ENCODE data around the gene WDR47. TPM values are rescaled to one million over a fixed set of nuclear protein-coding genes. Genes with fewer than 3 reads are reported as not detected.

Gene WDR47
- total RNA-seq, 1 experiment from 2014 or later = 9.3 TPM

DNA sequence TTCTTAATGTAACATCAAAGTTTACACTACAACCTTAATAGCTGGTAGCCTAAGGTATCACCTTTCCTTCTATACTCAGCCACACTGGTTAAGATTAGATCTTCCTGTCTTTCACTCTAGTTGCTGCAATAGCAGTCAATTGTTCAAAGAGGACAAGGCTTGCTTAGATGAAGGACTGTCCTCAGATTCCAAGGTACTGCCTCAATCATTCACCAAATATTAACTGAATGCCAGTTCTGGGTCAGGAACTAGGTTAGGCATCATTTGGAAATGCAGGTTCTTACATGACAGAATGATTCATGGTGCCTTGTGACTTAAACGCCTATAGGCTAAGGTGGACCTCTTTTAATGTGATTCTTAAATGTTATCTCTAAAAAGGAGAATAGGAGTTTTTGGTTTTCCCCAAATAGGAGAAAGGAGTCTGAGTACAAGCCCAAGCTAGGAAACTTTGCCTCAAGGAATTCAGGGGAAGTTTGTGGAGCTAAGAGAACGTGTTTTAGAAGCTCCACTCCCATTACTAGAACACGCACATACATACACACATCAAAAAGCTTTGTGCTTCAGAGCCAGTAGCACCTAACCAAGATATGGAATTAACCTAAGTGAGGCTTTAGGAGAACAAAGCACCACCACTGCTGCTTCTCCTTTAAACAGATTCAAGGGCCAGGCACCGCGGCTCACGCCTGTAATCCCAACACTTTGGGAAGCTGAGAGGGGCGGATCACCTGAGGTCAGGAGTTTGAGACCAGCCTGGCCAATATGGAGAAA is 8.5 kb upstream of the WDR47 start:
- intact Hi-C loops (cut with micrococcal nuclease) = no loop called here
- no peaks in the 10 kb centered on the region for H3K4me1 ChIP-seq (ENCODE audit: control insufficient read depth in 1 of 2, insufficient read depth in 2 of 2, low read length in 2 of 2)
- BruUV-seq (replicated peaks) = no TSS peak
- H4K20me1 ChIP-seq (ENCODE audit: insufficient read depth) = no peaks in the 10 kb centered on the region
- H2AFZ ChIP-seq (ENCODE audit: low read depth, low read length, poor library complexity, severe bottlenecking) = no peak overlapping the region
- H3K36me3 ChIP-seq (ENCODE audit: control insufficient read depth in 1 of 2, insufficient read depth in 2 of 2, low read length in 2 of 2) = no peaks in the 10 kb centered on the region
- DNase-seq (ENCODE audit: low read depth, low spot score) (no peak), ATAC-seq (no peak)
- no peaks in the 10 kb centered on the region for H3K9me2 ChIP-seq (ENCODE audit: insufficient read depth)
- TF ChIP-seq ATF3 (IDR thresholded peaks at IDR 0.05) (no peak), EGR1 (IDR thresholded peaks at IDR 0.05; ENCODE audit: low read depth) (no peak), FOSL1 (IDR thresholded peaks at IDR 0.05; ENCODE audit: low read depth) (no peak), YY1 (IDR thresholded peaks at IDR 0.05; ENCODE audit: extremely low read depth, insufficient replicate concordance, low read depth, low read length) (no peak), CEBPB (IDR thresholded peaks at IDR 0.05; ENCODE audit: low read depth) (no peak), RAD21 (IDR thresholded peaks at IDR 0.05; ENCODE audit: low read depth) (no peak), EZH2 (IDR thresholded peaks at IDR 0.05) (no peak), EZH2phosphoT487 (IDR thresholded peaks at IDR 0.05; ENCODE audit: borderline replicate concordance) (no peak), ELF1 (IDR thresholded peaks at IDR 0.05; ENCODE audit: borderline replicate concordance, low read depth) (no peak), ZFX (IDR thresholded peaks at IDR 0.05) (no peak), ZNF274 (IDR thresholded peaks at IDR 0.05; ENCODE audit: low read depth, low read length) (no peak)
- no peak overlapping the region for H3K27ac ChIP-seq (ENCODE audit: low read depth, low read length)
- RAD21 ChIA-PET (ENCODE audit: low non-redundant PET in 1 of 2, low total read pairs in 2 of 2, uncharacterized antibody in 2 of 2, unreplicated experiment in 2 of 2) = no interaction called here
- no peak overlapping the region for H3K4me3 ChIP-seq (replicated peaks in 1 of 2; ENCODE audit: low read depth in 1 of 2, low read length in 2 of 2)
- CTCF ChIA-PET = no interaction called here
- H3K9me3 ChIP-seq (ENCODE audit: control insufficient read depth in 1 of 2, insufficient read depth in 1 of 2, low read depth in 1 of 2, low read length in 2 of 2) = no peaks in the 10 kb centered on the region
- POLR2A ChIA-PET = no interaction called here
- H3K27me3 ChIP-seq (ENCODE audit: insufficient read depth, low read length) = no peaks in the 10 kb centered on the region
- H3K9ac ChIP-seq (ENCODE audit: low read length) = no peak overlapping the region
- H3K4me2 ChIP-seq (ENCODE audit: low read length) = no peak overlapping the region
- H3K79me2 ChIP-seq (ENCODE audit: insufficient read depth, low read length) = no peaks in the 10 kb centered on the region

DNA sequence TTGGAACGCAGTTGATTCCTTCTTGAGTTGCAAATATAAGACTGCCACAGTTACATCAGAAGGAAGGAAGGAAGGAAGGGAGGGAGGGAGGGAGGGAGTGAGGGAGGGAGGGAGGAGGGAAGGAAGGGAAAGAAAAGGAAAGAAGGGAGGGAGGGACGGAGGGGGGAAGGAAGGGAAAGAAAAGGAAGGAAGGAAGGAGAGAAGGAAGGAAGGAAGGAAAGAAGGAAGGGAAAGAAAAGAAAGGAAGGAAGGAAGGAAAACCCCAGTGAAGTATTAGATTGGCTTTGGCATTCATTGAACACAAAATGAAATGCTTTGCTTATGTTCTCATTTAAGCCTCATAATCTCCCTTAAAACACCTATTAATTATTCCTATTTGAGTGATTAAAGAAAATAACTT is 6.4 kb upstream of the WDR47 start:
- RAD21 ChIA-PET (ENCODE audit: low non-redundant PET in 1 of 2, low total read pairs in 2 of 2, uncharacterized antibody in 2 of 2, unreplicated experiment in 2 of 2) = no interaction called here
- no peaks in the 10 kb centered on the region for H4K20me1 ChIP-seq (ENCODE audit: insufficient read depth)
- intact Hi-C loops (cut with micrococcal nuclease) = no loop called here
- H3K4me3 ChIP-seq (replicated peaks in 1 of 2; ENCODE audit: low read depth in 1 of 2, low read length in 2 of 2) = no peak overlapping the region
- H2AFZ ChIP-seq (ENCODE audit: low read depth, low read length, poor library complexity, severe bottlenecking) = no peak overlapping the region
- DNase-seq (ENCODE audit: low read depth, low spot score) = no peak
- no peaks in the 10 kb centered on the region for H3K9me2 ChIP-seq (ENCODE audit: insufficient read depth)
- no TSS peak for BruUV-seq (replicated peaks)
- no peak overlapping the region for H3K27ac ChIP-seq (ENCODE audit: low read depth, low read length)
- no peaks in the 10 kb centered on the region for H3K4me1 ChIP-seq (ENCODE audit: control insufficient read depth in 1 of 2, insufficient read depth in 2 of 2, low read length in 2 of 2)
- no peak overlapping the region for H3K9ac ChIP-seq (ENCODE audit: low read length)
- POLR2A ChIA-PET = no interaction called here
- H3K4me2 ChIP-seq (ENCODE audit: low read length) = no peak overlapping the region
- CTCF ChIA-PET = no interaction called here
- no peaks in the 10 kb centered on the region for H3K9me3 ChIP-seq (ENCODE audit: control insufficient read depth in 1 of 2, insufficient read depth in 1 of 2, low read depth in 1 of 2, low read length in 2 of 2)
- H3K36me3 ChIP-seq (ENCODE audit: control insufficient read depth in 1 of 2, insufficient read depth in 2 of 2, low read length in 2 of 2) = no peaks in the 10 kb centered on the region
- H3K27me3 ChIP-seq (ENCODE audit: insufficient read depth, low read length) = no peaks in the 10 kb centered on the region
- no peak for ATAC-seq
- H3K79me2 ChIP-seq (ENCODE audit: insufficient read depth, low read length) = no peaks in the 10 kb centered on the region
- TF ChIP-seq SRF (IDR thresholded peaks at IDR 0.05; ENCODE audit: low read depth) (no peak), CEBPB (IDR thresholded peaks at IDR 0.05; ENCODE audit: low read depth) (no peak), ZFX (IDR thresholded peaks at IDR 0.05) (no peak), EZH2phosphoT487 (IDR thresholded peaks at IDR 0.05; ENCODE audit: borderline replicate concordance) (no peak), SP1 (IDR thresholded peaks at IDR 0.05; ENCODE audit: low read depth) (no peak), MAX (IDR thresholded peaks at IDR 0.05) (no peak)
- TF ChIP-seq, protein P1, sequence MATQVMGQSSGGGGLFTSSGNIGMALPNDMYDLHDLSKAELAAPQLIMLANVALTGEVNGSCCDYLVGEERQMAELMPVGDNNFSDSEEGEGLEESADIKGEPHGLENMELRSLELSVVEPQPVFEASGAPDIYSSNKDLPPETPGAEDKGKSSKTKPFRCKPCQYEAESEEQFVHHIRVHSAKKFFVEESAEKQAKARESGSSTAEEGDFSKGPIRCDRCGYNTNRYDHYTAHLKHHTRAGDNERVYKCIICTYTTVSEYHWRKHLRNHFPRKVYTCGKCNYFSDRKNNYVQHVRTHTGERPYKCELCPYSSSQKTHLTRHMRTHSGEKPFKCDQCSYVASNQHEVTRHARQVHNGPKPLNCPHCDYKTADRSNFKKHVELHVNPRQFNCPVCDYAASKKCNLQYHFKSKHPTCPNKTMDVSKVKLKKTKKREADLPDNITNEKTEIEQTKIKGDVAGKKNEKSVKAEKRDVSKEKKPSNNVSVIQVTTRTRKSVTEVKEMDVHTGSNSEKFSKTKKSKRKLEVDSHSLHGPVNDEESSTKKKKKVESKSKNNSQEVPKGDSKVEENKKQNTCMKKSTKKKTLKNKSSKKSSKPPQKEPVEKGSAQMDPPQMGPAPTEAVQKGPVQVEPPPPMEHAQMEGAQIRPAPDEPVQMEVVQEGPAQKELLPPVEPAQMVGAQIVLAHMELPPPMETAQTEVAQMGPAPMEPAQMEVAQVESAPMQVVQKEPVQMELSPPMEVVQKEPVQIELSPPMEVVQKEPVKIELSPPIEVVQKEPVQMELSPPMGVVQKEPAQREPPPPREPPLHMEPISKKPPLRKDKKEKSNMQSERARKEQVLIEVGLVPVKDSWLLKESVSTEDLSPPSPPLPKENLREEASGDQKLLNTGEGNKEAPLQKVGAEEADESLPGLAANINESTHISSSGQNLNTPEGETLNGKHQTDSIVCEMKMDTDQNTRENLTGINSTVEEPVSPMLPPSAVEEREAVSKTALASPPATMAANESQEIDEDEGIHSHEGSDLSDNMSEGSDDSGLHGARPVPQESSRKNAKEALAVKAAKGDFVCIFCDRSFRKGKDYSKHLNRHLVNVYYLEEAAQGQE (IDR thresholded peaks at IDR 0.05; ENCODE audit: low read depth) = no peak
